Liver (tissue), 3 donors: Measurements from ENCODE around the gene THSD4.

Source experiments
- CTCF ChIP-seq: fragments of 150-350 bp; IDR thresholded peaks from 2 replicates; pipeline ENCODE4 v1.5.1; 2017; ENCODE audit warnings: improper control_type of control experiment, low read depth, low read length; ENCODE audit not compliant: missing input control
- EGR1 ChIP-seq, 2 donors: IDR thresholded peaks; 2 replicates each; pipeline ENCODE4 v1.6.1; 2016 to 2018; ENCODE audit warnings: antibody characterized with exemption in 2 of 2, low read depth in 2 of 2
- TAF1 ChIP-seq: conservative IDR thresholded peaks from 2 replicates; pipeline ENCODE4 v1.6.1; 2016; ENCODE audit warnings: antibody characterized with exemption, mild to moderate bottlenecking
- ZBTB33 ChIP-seq: IDR thresholded peaks from 2 replicates; pipeline ENCODE4 v1.6.1; 2016; ENCODE audit warnings: antibody characterized with exemption
- donor health status: healthy.
- donor health status: healthy.

GRCh38 chr15:71104636-71105035 is 10.6 kb upstream of the THSD4 start:
- TF ChIP-seq CTCF (no peak), EGR1 (IDR thresholded peaks at IDR 0.05; ENCODE audit: low read depth in 2 of 2) (no peak), TAF1 (no peak), ZBTB33 (no peak)
